HG03342 (cell line): ENCODE data around the gene ZNF316.

ENCODE experiments used
- ATAC-seq: cut with Tn5 transposase; IDR thresholded peaks from one replicate; pipeline ENCODE4 v1.9.1; 2021; ENCODE audit warnings: mild to moderate bottlenecking, moderate library complexity; ENCODE audit not compliant: unreplicated experiment

ZNF316 gene

GRCh38 chr7:6680146-6680545 is 43.0 kb downstream of the ZNF316 start:
- no peak for ATAC-seq

- ATAC-seq, result no peak
These were observed 54.0 kb downstream of the ZNF316 start for GRCh38 chr7:6691103-6691502.

- ATAC-seq, result no peak
These were observed 54.5 kb downstream of the ZNF316 start for GRCh38 chr7:6691609-6692106.

GRCh38 chr7:6700793-6701192 is 63.7 kb downstream of the ZNF316 start:
- ATAC-seq, result no peak

- ATAC-seq, result no peak
These were observed 64.7 kb downstream of the ZNF316 start for GRCh38 chr7:6701860-6702259.
